Measurements from ENCODE around the gene MC5R.
"Not testable (repeated sequence)": the region's sequence is repeated elsewhere in the genome, so short reads cannot be mapped to it uniquely, and the experiment has no call there.

MC5R gene

GRCh38 chr18:13849791-13850190 lies 25.8 kb downstream of the MC5R start:
- DNase-seq (ENCODE audit: low read depth): no peak

- DNase-seq (ENCODE audit: low read depth): not testable (repeated sequence)
Observed at GRCh38 chr18:13862898-13863297, 38.9 kb downstream of the MC5R start.

GRCh38 chr18:13868501-13869271 lies 44.7 kb downstream of the MC5R start:
- DNase-seq (ENCODE audit: low read depth): no peak

- DNase-seq (ENCODE audit: low read depth): no peak
Observed at GRCh38 chr18:13871701-13872100, 47.8 kb downstream of the MC5R start.

GRCh38 chr18:13872373-13872772 lies 48.4 kb downstream of the MC5R start:
- DNase-seq (ENCODE audit: low read depth): no peak

- no peak for DNase-seq (ENCODE audit: low read depth)
Observed at GRCh38 chr18:13872932-13873331, 49.0 kb downstream of the MC5R start.

GRCh38 chr18:13874558-13874957 lies 50.6 kb downstream of the MC5R start:
- DNase-seq (ENCODE audit: low read depth): no peak
